ENCODE data around the gene IGFBP2. TPM values are rescaled to one million over a fixed set of nuclear protein-coding genes. Genes with fewer than 3 reads are reported as not detected.

IGFBP2 gene
- total RNA-seq, 1 experiment from 2014 or later: 363 TPM

DNA sequence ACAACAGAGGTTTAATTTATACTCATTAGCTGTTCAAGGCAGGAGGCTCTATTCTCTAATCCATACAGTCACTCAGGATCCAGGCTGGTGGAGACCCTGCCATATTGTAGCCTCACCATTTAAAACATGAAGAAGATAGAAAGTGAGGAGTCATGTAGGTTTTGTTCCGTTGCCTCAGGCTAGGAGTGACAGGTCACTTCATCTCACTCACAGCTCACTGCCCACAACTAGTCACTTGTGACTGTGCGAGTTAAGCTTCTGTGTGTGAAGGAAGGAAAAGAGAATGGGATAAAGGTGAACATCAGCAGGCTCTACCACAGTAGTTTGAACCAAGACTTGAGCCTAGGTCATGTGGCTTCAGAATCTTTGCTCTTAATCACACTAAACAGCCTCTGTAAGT, 9.0 kb upstream of the IGFBP2 start:
- no peaks in the 10 kb centered on the region for H3K27me3 ChIP-seq (ENCODE audit: insufficient read depth, low read length)
- DNase-seq: no peak
- no peak overlapping the region for H3K23ac ChIP-seq (ENCODE audit: insufficient read length, low read depth, low read length)
- no peak overlapping the region for H2BK120ac ChIP-seq (ENCODE audit: low read depth, low read length, poor library complexity, severe bottlenecking)
- no peak overlapping the region for H2BK12ac ChIP-seq (ENCODE audit: insufficient read length, low read depth, low read length)
- no peak overlapping the region for H4K8ac ChIP-seq (replicated peaks; ENCODE audit: insufficient read length, low read depth, low read length)
- H3K9ac ChIP-seq (ENCODE audit: extremely low read depth, insufficient read length, low read length): no peak overlapping the region
- H3K18ac ChIP-seq (ENCODE audit: insufficient read length, low read depth, low read length): no peak overlapping the region
- H2AK5ac ChIP-seq (ENCODE audit: insufficient read length, low read length): no peak overlapping the region
- H3K79me2 ChIP-seq (ENCODE audit: insufficient read depth, low read length): no peaks in the 10 kb centered on the region
- peaks cover 20 to 29% of the 10 kb centered on the region in 2 experiments for H3K4me1 Mint-ChIP-seq
- no peak for TF ChIP-seq CTCF (conservative IDR thresholded peaks at IDR 0.05)
- H3K56ac ChIP-seq (ENCODE audit: insufficient read length, low read depth, low read length): no peak overlapping the region
- H3K14ac ChIP-seq (ENCODE audit: insufficient read depth, low read length): no peak overlapping the region
- no peaks in the 10 kb centered on the region for H4K20me1 ChIP-seq (ENCODE audit: control insufficient read depth, insufficient read depth, insufficient read length)
- no peak overlapping the region; a peak in 1 of 5 replicates for H3K4me3 Mint-ChIP-seq
- H2BK20ac ChIP-seq (ENCODE audit: low read depth, low read length, poor library complexity, severe bottlenecking): no peak overlapping the region
- no peaks in the 10 kb centered on the region for H3K9me3 ChIP-seq (ENCODE audit: control insufficient read depth, low read depth, low read length)
- H2BK5ac ChIP-seq (ENCODE audit: insufficient read length, low read length): no peak overlapping the region
- peaks cover 4% of the 10 kb centered on the region for H3K4me1 ChIP-seq (ENCODE audit: insufficient read depth, low read length)
- H3K27ac Mint-ChIP-seq: no peak overlapping the region
- no CpG with 5 or more reads among the region's 2 CpGs for WGBS (ENCODE audit: extremely low coverage, insufficient read length, low lambda C conversion rate)
- no peak overlapping the region for H4K5ac ChIP-seq (ENCODE audit: insufficient read length, low read depth, low read length)
- H3K4me2 ChIP-seq (ENCODE audit: insufficient read depth, insufficient read length, low read length): no peak overlapping the region
- no peak overlapping the region for H2AFZ ChIP-seq (ENCODE audit: low read length)
- H3K4ac ChIP-seq (ENCODE audit: low read depth, low read length): no peak overlapping the region
- no peaks in the 10 kb centered on the region for H3K36me3 Mint-ChIP-seq (ENCODE audit: insufficient read depth in 1 of 3, low read depth in 3 of 3)
- H3K79me1 ChIP-seq (ENCODE audit: insufficient read depth, low read depth, low read length, poor library complexity, severe bottlenecking): no peaks in the 10 kb centered on the region
- no peak overlapping the region for H4K91ac ChIP-seq (ENCODE audit: insufficient read length, low read depth, low read length)
- H3T11ph ChIP-seq (ENCODE audit: low read length): no peak overlapping the region
- no peaks in the 10 kb centered on the region; the same call in 1 of the 2 replicates for H3K27me3 Mint-ChIP-seq (ENCODE audit: low read depth)
- H3K27ac ChIP-seq (ENCODE audit: insufficient read length, low read depth, low read length): no peak overlapping the region
- no peaks in the 10 kb centered on the region for H3K23me2 ChIP-seq (ENCODE audit: insufficient read length, low read depth, low read length, poor library complexity, severe bottlenecking)
- no peak overlapping the region for H2BK15ac ChIP-seq (ENCODE audit: low read depth, low read length)
- H3K9me3 Mint-ChIP-seq: no peaks in the 10 kb centered on the region
